T-helper 22 cell (primary cell): ENCODE data around the gene DCLK3.

ENCODE experiments used
- DNase-seq: peaks from one replicate; pipeline ENCODE4 v3.0.0-alpha.2; 2020; ENCODE audit warnings: low read depth

Gene DCLK3

GRCh38 chr3:36666166-36666565, 98.2 kb downstream of the DCLK3 start:
- no peak for DNase-seq

- no peak for DNase-seq
These were observed 100.6 kb downstream of the DCLK3 start for GRCh38 chr3:36663666-36664291.

DNA sequence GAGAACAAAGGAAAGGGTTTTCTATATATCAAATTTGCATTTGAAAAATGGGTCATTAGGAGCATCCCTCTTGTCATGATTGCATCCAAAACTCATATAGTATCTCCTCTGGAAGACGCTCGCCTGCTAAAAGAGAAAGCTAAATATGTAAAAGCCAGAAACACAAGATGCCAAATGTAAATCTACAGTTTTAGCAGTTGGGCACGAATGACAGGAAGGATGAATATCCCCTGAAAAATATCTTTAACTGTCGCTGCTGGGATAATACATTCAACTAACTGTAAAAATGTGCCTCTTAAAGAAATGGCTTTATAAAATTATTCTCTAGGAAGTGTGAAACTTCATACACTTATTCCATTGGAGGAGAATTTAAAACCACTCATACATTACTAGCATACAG, 101.7 kb downstream of the DCLK3 start:
- DNase-seq, result no peak
